Stimulated activated CD4-positive, alpha-beta T cell treated with anti-CD3 and anti-CD28 coated beads, TNF-alpha, amount 100 ng/mL, for 4 hours (primary cell): ENCODE data around the gene AMBP.
"Not testable (repeated sequence)": the region's sequence is repeated elsewhere in the genome, so short reads cannot be mapped to it uniquely, and the experiment has no call there.

Experiments used
- DNase-seq, 3 experiments: peaks; one replicate each; pipeline ENCODE4 v3.0.0-alpha.2; 2020; ENCODE audit warnings: low read depth in 3 of 3

The AMBP gene

DNA sequence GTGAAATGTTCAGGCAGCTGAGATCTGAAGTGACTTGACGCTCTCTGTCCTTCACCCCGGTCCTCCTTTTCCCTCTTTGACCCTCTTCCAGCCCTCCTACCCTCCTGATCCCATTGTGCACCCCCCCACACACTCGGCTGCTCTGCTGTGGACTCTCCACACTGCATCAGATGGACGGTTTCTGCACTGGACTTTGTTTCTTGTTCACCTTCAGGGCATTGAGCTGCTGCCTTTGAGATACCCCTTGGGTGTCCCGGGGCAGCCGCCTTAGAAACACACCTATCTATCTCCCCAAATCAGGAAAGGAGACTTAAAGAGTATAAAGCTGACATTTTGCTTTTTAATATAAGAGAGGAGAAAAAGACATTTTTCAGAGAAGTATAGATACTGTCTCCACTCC lies 27.5 kb downstream of the AMBP start:
- no peak for DNase-seq

DNA sequence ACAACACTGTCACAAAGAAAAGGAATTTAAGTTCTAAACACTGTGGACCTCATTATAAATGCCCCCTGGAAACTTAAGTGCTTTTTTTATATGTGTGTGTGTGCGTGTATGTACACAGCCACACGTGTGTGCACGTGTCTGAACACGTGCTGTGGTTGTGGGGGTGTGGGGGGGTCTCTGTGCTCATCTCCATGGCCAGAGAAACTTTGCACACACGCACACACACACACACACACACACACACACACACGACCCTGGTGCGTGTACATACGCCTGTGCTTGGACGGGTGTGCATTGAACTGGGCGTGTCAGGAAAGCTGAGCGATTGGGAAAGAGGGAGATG lies 27.9 kb downstream of the AMBP start:
- DNase-seq: no peak

- no peak for DNase-seq
Observed at GRCh38 chr9:114049441-114050225, 28.5 kb downstream of the AMBP start.

DNA sequence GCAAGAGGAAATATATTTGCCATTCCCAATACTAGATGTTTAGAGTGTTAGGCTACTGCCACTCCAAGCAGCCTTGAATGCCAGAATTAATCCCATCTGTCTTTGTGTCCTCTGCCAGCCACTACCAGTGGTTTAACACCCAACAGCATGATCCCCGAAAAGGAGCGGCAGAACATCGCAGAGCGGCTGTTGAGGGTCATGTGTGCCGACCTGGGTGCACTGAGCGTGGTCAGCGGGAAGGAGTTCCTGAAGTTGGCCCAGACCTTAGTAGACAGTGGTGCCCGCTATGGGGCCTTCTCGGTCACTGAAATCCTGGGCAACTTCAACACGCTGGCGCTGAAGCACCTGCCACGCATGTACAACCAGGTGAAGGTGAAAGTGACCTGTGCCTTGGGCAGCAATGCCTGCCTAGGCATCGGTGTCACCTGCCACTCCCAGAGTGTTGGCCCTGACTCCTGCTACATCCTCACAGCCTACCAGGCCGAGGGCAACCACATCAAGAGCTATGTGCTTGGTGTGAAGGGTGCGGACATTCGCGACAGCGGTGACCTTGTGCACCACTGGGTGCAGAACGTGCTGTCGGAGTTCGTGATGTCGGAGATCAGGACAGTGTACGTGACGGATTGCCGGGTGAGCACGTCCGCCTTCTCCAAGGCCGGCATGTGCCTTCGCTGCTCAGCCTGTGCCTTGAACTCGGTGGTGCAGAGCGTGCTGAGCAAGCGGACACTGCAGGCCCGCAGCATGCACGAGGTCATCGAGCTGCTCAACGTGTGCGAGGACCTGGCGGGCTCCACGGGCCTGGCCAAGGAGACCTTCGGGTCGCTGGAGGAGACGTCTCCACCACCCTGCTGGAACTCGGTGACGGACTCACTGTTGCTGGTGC lies 29.3 kb downstream of the AMBP start:
- no peak for DNase-seq

GRCh38 chr9:114047717-114048116 lies 30.4 kb downstream of the AMBP start:
- DNase-seq: no peak

DNA sequence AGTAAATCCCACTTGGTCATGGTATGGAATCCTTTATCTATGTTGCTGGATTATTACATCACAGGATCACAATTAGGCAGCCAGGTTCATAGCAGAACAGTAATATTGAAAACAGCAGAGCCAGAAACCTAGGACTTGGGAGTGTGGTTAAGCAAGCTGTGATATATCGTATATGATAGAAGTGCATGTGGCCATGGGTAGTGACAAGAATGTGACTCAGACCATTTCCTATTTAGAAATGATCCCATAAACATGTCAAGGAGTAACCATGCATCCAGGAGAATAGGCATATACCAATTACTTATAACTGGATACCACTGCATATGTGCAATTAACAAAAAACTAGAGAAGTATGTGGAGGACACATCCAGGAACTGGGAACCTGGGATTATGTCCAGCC lies 31.2 kb downstream of the AMBP start:
- no peak for DNase-seq

DNA sequence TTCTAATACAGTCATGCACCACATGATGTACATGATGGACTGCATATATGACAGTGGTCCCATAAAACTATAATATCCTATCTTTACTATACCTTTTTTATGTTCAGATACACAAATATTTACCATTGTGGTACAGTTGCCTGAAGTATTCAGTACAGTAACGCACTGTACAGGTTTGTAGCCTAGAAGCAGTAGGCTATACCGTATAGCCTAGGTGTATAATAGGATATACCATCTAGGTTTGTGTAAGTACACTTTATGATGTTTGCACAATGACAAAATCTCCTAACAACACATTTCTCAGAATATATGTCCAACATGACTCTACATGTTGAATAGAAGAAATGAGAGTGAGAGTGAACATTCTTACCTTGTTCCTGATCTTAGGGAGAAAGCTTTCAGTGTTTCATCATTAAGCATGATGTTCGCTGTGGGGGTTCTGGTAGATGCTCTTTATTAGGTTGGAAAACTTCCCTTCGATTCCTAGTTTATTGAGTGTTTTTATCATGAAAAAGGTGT lies 31.8 kb downstream of the AMBP start:
- DNase-seq: no peak

- not testable (repeated sequence) for DNase-seq
Observed at GRCh38 chr9:114043660-114044059, 34.4 kb downstream of the AMBP start.

- no peak for DNase-seq
Observed at GRCh38 chr9:114039484-114039883, 38.6 kb downstream of the AMBP start.

GRCh38 chr9:114038724-114039313 lies 39.3 kb downstream of the AMBP start:
- no peak for DNase-seq

GRCh38 chr9:114037961-114038723 lies 40.0 kb downstream of the AMBP start:
- DNase-seq: no peak

GRCh38 chr9:114037249-114037648 lies 40.9 kb downstream of the AMBP start:
- no peak for DNase-seq

GRCh38 chr9:114035845-114036801 lies 42.0 kb downstream of the AMBP start:
- DNase-seq: no peak

DNA sequence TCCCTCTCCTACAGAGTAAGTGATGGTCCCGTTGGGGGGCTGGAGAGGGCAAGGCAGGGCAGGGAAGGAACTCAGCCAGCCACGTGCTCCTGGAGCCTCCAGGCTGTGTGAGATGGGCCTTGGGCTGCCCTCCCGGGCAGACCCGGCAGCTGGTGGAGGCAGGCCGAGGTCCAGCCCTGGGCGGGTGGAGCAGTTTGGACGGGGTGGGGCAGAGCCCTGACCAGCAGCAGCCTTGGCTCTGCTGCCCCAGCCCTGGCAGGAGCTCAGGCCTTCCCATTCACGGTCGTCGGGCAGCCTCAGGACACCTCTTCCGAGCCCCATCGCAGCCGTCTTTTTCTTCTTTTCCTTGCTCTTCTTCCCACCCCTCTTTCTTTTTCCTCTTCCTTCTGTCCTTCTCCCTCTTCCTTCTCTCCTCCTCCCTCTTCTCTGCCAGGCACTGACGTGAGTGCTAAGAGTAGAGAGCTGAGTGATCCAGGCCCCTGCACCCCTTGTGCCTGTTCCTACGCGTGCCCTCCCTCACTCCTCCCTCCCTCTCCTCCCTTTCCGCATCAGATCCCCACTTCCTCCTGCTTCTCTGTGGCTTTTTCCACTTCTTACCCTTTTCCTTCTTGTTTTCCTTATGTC lies 42.8 kb downstream of the AMBP start:
- DNase-seq: no peak

GRCh38 chr9:114034661-114035062 lies 43.4 kb downstream of the AMBP start:
- DNase-seq: no peak

- no peak for DNase-seq
Observed at GRCh38 chr9:114034196-114034595, 43.9 kb downstream of the AMBP start.

- DNase-seq: no peak
Observed at GRCh38 chr9:114033397-114034103, 44.5 kb downstream of the AMBP start.

DNA sequence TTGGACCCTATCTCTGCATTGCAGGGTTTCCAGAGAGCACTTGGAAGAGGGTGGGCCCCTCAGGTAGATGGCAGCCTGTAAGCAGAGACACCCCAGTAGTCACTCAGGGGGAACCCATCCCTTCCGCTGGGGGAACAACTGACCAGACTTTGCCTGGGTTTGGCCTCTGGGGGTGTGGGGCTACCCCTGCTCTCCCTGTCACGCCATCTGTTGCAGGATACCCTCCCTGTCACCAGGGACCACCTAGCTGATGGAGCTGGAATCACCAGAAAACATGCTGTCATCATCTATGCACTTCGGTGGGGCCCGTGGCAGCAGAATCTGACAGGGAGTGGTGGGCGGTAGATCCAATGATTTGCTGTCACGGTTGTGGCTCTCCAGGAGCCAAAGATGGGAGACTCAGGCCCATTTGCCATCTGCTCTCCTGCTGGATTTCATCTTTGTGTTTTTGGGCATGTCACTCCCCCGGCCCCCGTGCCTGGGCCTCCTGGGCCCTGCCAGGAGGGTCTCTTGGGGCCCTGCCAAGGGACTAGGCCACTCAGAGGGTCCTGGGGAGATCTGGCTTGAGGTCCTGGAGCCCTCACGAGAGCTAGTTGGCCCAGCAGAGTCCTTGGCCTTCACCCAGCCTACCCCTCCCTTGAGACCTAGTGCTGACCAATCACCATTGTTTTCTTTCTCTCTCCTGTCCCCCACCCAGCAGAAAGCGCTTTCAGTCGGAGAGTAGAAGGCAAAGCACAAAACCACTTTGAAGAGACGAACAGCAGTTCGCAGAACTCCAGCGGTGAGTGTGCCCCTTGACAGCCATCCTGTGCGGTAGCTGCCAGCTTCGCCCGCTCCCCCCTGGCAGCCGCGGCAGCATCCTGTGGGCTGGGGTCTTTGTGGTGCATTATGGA lies 45.9 kb downstream of the AMBP start:
- DNase-seq: no peak
